ENCODE measurements around the gene FBLN2. TPM values are rescaled to one million over a fixed set of nuclear protein-coding genes. Genes with fewer than 3 reads are reported as not detected.

Gene FBLN2
- total RNA-seq, 4 donors from 2014 or later, result 130 to 244 (median 136) TPM

DNA sequence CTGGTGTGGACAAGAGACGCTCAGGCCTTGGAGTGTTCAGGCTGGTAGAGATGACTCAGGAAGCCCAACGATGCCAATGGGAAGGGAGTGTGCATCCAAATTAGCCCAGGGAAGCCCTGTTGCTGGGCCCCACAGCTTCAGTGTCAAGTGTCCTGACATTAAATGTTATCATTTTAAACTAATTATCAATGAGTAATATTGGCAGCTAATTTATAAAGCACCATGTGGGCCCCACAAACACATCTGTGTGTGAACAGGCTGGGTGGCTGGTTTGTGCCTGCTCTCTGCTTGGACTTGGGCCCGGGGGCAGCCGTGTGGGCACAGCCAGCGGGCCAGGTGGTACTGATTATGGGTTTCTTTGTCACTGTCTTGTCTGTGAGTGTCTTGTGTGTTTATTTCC, 15.0 kb downstream of the FBLN2 start:
- DNase-seq (ENCODE audit: extremely low spot score), result no peak
- H3K4me1 ChIP-seq, result peaks cover 13 to 59% (median 38%) of the 10 kb centered on the region in 4 donors
- H3K27ac ChIP-seq (replicated peaks in 1 of 4), result no peak overlapping the region
- no peaks in the 10 kb centered on the region for H3K36me3 ChIP-seq
- H3K27me3 ChIP-seq, result no peaks in the 10 kb centered on the region
- 83% methylated on average over 4 of the region's 5 CpGs for WGBS
- TF ChIP-seq EP300 (IDR thresholded peaks at IDR 0.05) (no peak), POLR2A (IDR thresholded peaks at IDR 0.05; ENCODE audit: low read depth) (no peak), POLR2AphosphoS5 (IDR thresholded peaks at IDR 0.05) (no peak)
- TF ChIP-seq, protein P1, sequence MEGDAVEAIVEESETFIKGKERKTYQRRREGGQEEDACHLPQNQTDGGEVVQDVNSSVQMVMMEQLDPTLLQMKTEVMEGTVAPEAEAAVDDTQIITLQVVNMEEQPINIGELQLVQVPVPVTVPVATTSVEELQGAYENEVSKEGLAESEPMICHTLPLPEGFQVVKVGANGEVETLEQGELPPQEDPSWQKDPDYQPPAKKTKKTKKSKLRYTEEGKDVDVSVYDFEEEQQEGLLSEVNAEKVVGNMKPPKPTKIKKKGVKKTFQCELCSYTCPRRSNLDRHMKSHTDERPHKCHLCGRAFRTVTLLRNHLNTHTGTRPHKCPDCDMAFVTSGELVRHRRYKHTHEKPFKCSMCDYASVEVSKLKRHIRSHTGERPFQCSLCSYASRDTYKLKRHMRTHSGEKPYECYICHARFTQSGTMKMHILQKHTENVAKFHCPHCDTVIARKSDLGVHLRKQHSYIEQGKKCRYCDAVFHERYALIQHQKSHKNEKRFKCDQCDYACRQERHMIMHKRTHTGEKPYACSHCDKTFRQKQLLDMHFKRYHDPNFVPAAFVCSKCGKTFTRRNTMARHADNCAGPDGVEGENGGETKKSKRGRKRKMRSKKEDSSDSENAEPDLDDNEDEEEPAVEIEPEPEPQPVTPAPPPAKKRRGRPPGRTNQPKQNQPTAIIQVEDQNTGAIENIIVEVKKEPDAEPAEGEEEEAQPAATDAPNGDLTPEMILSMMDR (IDR thresholded peaks at IDR 0.05), result no peak
- H3K9me3 ChIP-seq, result no peaks in the 10 kb centered on the region
- no peak overlapping the region for H3K4me3 ChIP-seq
- intact Hi-C loops (cut with DNase I), result no loop called here

DNA sequence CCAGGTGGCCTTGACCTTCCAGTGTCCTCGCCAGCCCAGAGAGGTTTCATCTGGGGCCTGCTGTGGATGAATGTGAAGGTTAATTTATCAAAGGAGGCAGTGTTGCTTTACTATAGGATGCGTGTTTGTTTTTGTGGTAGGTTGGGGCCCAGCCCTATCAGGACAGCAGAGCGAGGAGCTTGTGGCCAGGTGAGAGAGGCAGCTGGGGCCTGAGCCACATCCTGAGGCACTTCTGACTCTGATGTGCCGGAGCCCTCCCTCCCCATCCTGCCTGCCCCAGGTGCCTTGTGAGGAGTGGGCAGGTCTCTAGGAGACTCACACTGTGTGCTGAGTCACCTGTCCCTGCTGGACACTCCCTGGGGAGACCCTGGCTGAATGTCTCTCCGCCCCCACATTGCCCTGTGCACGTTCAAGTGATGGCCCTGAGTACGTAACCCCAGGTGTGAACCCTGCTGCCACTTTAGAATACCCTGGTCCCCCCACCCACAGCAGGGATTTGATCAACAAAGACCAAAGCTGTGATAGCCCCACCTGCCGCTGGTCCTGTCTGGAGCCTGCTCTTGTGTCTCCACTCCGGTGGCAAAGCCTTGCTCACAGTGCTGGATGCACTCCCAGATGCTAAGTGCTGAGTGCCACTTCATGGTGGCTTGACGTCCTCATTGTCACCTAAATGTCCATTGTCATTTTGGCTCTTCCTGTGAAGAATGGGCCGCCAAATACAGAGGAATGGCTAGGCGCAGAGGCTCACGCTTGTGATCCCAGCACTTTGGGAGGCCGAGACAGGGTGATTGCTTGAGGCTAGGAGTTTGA, 16.0 kb downstream of the FBLN2 start:
- 89% methylated on average over 12 of the region's 14 CpGs for WGBS
- peaks cover 7 to 61% (median 40%) of the 10 kb centered on the region in 4 donors for H3K4me1 ChIP-seq
- TF ChIP-seq POLR2A (IDR thresholded peaks at IDR 0.05; ENCODE audit: low read depth) (no peak), POLR2AphosphoS5 (IDR thresholded peaks at IDR 0.05) (no peak), EP300 (IDR thresholded peaks at IDR 0.05) (no peak)
- TF ChIP-seq, protein P1 (IDR thresholded peaks at IDR 0.05), result no peak
- no peak overlapping the region for H3K27ac ChIP-seq (replicated peaks in 1 of 4)
- H3K36me3 ChIP-seq, result no peaks in the 10 kb centered on the region
- peaks cover 0 to 5% (median 0%) of the 10 kb centered on the region in 4 donors for H3K27me3 ChIP-seq
- H3K9me3 ChIP-seq, result no peaks in the 10 kb centered on the region
- no peak for DNase-seq (ENCODE audit: extremely low spot score)
- intact Hi-C loops (cut with DNase I), result no loop called here
- H3K4me3 ChIP-seq, result no peak overlapping the region

DNA sequence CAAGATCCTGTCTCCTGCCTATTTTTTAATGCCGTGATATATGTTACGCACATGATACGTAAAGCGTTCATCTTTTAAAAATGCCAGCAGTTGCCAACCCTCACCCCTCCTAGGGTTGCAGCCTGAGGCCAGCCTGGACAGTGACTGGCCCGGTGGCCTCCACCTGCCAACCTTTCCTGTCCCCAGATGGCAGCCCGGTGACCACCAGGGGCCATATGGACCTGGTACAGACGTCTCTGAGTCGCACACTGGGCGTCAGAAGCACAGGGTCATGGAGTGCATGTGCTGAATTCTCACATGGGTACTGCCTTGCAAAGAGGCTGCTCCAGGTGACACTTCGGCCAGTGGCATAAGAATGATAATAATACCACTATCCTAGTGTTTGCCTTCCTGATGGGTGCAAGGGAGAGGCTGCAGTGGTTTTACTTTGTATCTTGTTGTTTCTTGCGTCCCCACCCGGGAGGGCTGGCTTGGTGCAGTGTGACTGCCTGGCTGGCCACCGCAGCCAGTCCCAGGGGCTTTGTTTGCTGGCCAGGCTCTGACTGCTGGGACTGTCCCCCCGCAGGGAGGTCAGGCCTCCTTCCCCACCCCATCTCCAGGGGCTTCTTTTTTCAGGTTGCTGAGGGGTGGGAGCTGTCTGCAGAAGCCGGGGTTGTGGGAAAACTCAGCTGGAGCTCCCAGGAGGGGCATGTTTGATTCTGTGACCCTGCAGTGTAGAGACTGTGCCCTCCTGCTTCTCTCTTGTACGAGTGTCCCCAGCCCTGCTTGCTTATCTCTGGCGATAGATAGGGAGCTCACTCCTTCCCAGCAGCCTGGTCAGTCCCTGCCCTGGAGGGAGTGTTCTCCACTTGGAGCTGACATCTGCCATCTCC, 16.9 kb downstream of the FBLN2 start:
- no peak for TF ChIP-seq EP300 (IDR thresholded peaks at IDR 0.05)
- TF ChIP-seq POLR2A (IDR thresholded peaks at IDR 0.05; ENCODE audit: low read depth), result no peak
- no peak for TF ChIP-seq POLR2AphosphoS5 (IDR thresholded peaks at IDR 0.05)
- TF ChIP-seq, protein P1 (IDR thresholded peaks at IDR 0.05), result no peak
- no peaks in the 10 kb centered on the region for H3K9me3 ChIP-seq
- WGBS, result 83% methylated on average over 13 of the region's 17 CpGs
- H3K36me3 ChIP-seq, result peaks cover 0 to 1% (median 0%) of the 10 kb centered on the region in 4 donors
- H3K4me1 ChIP-seq, result peaks cover 7 to 55% (median 35%) of the 10 kb centered on the region in 4 donors
- DNase-seq (ENCODE audit: extremely low spot score), result no peak
- peaks cover 0 to 14% (median 0%) of the 10 kb centered on the region in 4 donors for H3K27me3 ChIP-seq
- H3K4me3 ChIP-seq, result no peak overlapping the region
- intact Hi-C loops (cut with DNase I), result no loop called here
- no peak overlapping the region for H3K27ac ChIP-seq (replicated peaks in 1 of 4)

DNA sequence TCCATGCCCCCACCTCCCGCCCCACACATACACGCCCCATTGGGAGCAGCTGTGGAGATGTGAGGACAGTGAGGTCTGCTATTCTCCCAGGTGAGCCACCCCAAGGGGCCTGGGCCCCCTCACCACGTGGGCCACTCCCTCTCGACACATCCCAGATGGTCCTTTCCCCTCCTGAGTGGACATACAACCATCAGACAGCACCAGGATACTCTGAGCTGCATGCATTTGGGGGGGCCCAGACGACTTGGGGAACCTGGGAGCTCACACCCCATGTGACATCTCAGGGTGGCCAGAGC, 17.5 kb downstream of the FBLN2 start:
- H3K27me3 ChIP-seq, result peaks cover 0 to 15% (median 0%) of the 10 kb centered on the region in 4 donors
- no peak for DNase-seq (ENCODE audit: extremely low spot score)
- intact Hi-C loops (cut with DNase I), result no loop called here
- H3K27ac ChIP-seq (replicated peaks in 1 of 4), result no peak overlapping the region
- H3K4me3 ChIP-seq, result no peak overlapping the region
- WGBS, result 86% methylated on average over 1 of the region's 5 CpGs
- no peaks in the 10 kb centered on the region for H3K9me3 ChIP-seq
- TF ChIP-seq, protein P1 (IDR thresholded peaks at IDR 0.05), result no peak
- no peak for TF ChIP-seq EP300 (IDR thresholded peaks at IDR 0.05)
- no peak for TF ChIP-seq POLR2A (IDR thresholded peaks at IDR 0.05; ENCODE audit: low read depth)
- TF ChIP-seq POLR2AphosphoS5 (IDR thresholded peaks at IDR 0.05), result no peak
- peaks cover 7 to 55% (median 32%) of the 10 kb centered on the region in 4 donors for H3K4me1 ChIP-seq
- H3K36me3 ChIP-seq, result peaks cover 0 to 6% (median 2%) of the 10 kb centered on the region in 4 donors

Data from esophagus muscularis mucosa (tissue), 4 donors.